ENCODE data around the gene SLC4A1.

DNA sequence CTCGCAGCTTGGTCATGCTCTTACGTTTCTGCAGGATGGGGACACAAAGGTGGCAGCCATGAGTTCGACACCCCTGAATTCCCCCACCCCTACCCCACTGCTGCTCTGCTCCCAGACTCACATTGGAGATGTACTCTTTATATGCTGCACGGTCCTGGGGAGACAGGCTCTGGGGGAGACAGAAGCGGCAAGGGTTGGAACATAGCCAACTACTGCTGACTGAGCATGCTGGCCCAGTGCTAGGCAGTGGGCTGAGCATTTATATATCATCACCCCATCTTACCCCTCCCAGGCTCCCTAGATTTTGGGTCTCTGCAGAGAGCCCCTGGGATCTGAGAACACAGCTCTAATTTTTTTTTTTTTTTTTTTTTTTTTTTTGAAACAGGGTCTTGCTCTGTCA, 60.2 kb downstream of the SLC4A1 start:
- TF ChIP-seq CTCF (IDR thresholded peaks at IDR 0.05) (no peak), POLR2A (IDR thresholded peaks at IDR 0.05) (no peak)
